ENCODE results near the gene P4HA3. TPM values are rescaled to one million over a fixed set of nuclear protein-coding genes. Genes with fewer than 3 reads are reported as not detected.

The P4HA3 gene
- total RNA-seq, 6 experiments from 2014 or later, result 0.94 to 5.2 (median 1.1) TPM

GRCh38 chr11:74330075-74330858, 18.8 kb upstream of the P4HA3 start:
- peaks cover 42% of the 10 kb centered on the region for H3K4me1 Mint-ChIP-seq (ENCODE audit: low read depth)
- no peaks in the 10 kb centered on the region for H3K9me3 Mint-ChIP-seq
- H3K4me3 Mint-ChIP-seq, result no peak overlapping the region; the same call in 1 of the 2 replicates
- peaks cover 2% of the 10 kb centered on the region; the same call in 1 of the 2 replicates for H3K27me3 Mint-ChIP-seq (ENCODE audit: insufficient read depth)
- peak; percentile 69 for DNase-seq
- peak overlapping the region; percentile 46 for H3K27ac Mint-ChIP-seq
- H3K36me3 Mint-ChIP-seq (ENCODE audit: low read depth), result no peaks in the 10 kb centered on the region
- no peak for TF ChIP-seq CTCF (IDR thresholded peaks at IDR 0.05)

GRCh38 chr11:74327076-74327475, 15.6 kb upstream of the P4HA3 start:
- no peak overlapping the region for H3K4me3 Mint-ChIP-seq
- H3K36me3 Mint-ChIP-seq (ENCODE audit: low read depth), result no peaks in the 10 kb centered on the region
- DNase-seq, result no peak
- no peak for TF ChIP-seq CTCF (IDR thresholded peaks at IDR 0.05)
- H3K4me1 Mint-ChIP-seq (ENCODE audit: low read depth), result peaks cover 47% of the 10 kb centered on the region
- no peaks in the 10 kb centered on the region for H3K27me3 Mint-ChIP-seq (ENCODE audit: insufficient read depth)
- H3K9me3 Mint-ChIP-seq, result no peaks in the 10 kb centered on the region
- no peak overlapping the region for H3K27ac Mint-ChIP-seq

- no peak for TF ChIP-seq CTCF (IDR thresholded peaks at IDR 0.05)
- Mint-ChIP-seq H3K4me3 (no peak overlapping the region), H3K36me3 (ENCODE audit: low read depth) (no peaks in the 10 kb centered on the region), H3K9me3 (no peaks in the 10 kb centered on the region), H3K4me1 (ENCODE audit: low read depth) (peaks cover 48% of the 10 kb centered on the region), H3K27me3 (ENCODE audit: insufficient read depth) (no peaks in the 10 kb centered on the region; the same call in 1 of the 2 replicates), H3K27ac (no peak overlapping the region)
- no peak for DNase-seq
Measured at GRCh38 chr11:74326665-74327064, 15.2 kb upstream of the P4HA3 start.

GRCh38 chr11:74325649-74326645, 14.5 kb upstream of the P4HA3 start:
- H3K9me3 Mint-ChIP-seq, result no peaks in the 10 kb centered on the region
- no peaks in the 10 kb centered on the region for H3K36me3 Mint-ChIP-seq (ENCODE audit: low read depth)
- peak overlapping the region; percentile 18; the same call in 1 of the 2 replicates for H3K27ac Mint-ChIP-seq
- no peak for TF ChIP-seq CTCF (IDR thresholded peaks at IDR 0.05)
- H3K27me3 Mint-ChIP-seq (ENCODE audit: insufficient read depth), result no peaks in the 10 kb centered on the region; the same call in 1 of the 2 replicates
- peak; percentile 67 for DNase-seq
- H3K4me3 Mint-ChIP-seq, result no peak overlapping the region
- peaks cover 55% of the 10 kb centered on the region for H3K4me1 Mint-ChIP-seq (ENCODE audit: low read depth)

- Mint-ChIP-seq H3K36me3 (ENCODE audit: low read depth) (peaks cover 5% of the 10 kb centered on the region), H3K4me1 (ENCODE audit: low read depth) (peaks cover 64% of the 10 kb centered on the region), H3K9me3 (peaks cover 4% of the 10 kb centered on the region), H3K27me3 (ENCODE audit: insufficient read depth) (no peaks in the 10 kb centered on the region; the same call in 1 of the 2 replicates), H3K27ac (no peak overlapping the region), H3K4me3 (no peak overlapping the region)
- no peak for TF ChIP-seq CTCF (IDR thresholded peaks at IDR 0.05)
- no peak for DNase-seq
Measured at GRCh38 chr11:74322667-74323066, 11.2 kb upstream of the P4HA3 start.
